Measurements from ENCODE around the gene TP53TG5.

TP53TG5 gene

GRCh38 chr20:45419188-45420091, 41.3 kb upstream of the TP53TG5 start:
- TF ChIP-seq CTCF (IDR thresholded peaks at IDR 0.05; ENCODE audit: low read depth, low read length, missing control alignments) = no peak
- DNase-seq (ENCODE audit: low read depth) = peak; percentile 57
- no peak overlapping the region for H3K4me3 ChIP-seq (ENCODE audit: low read depth, low read length)

GRCh38 chr20:45416917-45417316, 38.8 kb upstream of the TP53TG5 start:
- H3K4me3 ChIP-seq (ENCODE audit: low read depth, low read length) = peak overlapping the region; percentile 93
- DNase-seq (ENCODE audit: low read depth) = no peak
- TF ChIP-seq CTCF (IDR thresholded peaks at IDR 0.05; ENCODE audit: low read depth, low read length, missing control alignments) = no peak

- peak; percentile 69 for DNase-seq (ENCODE audit: low read depth)
- peak within 1 kb of the TSS; percentile 93 for H3K4me3 ChIP-seq (ENCODE audit: low read depth, low read length)
- no peak for TF ChIP-seq CTCF (IDR thresholded peaks at IDR 0.05; ENCODE audit: low read depth, low read length, missing control alignments)
Measured at GRCh38 chr20:45415822-45416637, 37.9 kb upstream of the TP53TG5 start, which contains the start of gene PIGT. Gene PIGT, plus strand, starts transcription at chr20:45416141. Its CDS starts 16 bp downstream, at chr20:45416157.

GRCh38 chr20:45413479-45413878, 35.4 kb upstream of the TP53TG5 start:
- no peak for TF ChIP-seq CTCF (IDR thresholded peaks at IDR 0.05; ENCODE audit: low read depth, low read length, missing control alignments)
- DNase-seq (ENCODE audit: low read depth) = no peak

GRCh38 chr20:45412653-45413052, 34.5 kb upstream of the TP53TG5 start:
- TF ChIP-seq CTCF (IDR thresholded peaks at IDR 0.05; ENCODE audit: low read depth, low read length, missing control alignments) = no peak
- H3K4me3 ChIP-seq (ENCODE audit: low read depth, low read length) = no peak overlapping the region
- DNase-seq (ENCODE audit: low read depth) = no peak

More at GRCh38 chr20:45413479-45413878, 35.4 kb upstream of the TP53TG5 start:
- H3K4me3 ChIP-seq (ENCODE audit: low read depth, low read length) = no peak overlapping the region

GRCh38 chr20:45410887-45411286, 32.8 kb upstream of the TP53TG5 start:
- no peak overlapping the region for H3K4me3 ChIP-seq (ENCODE audit: low read depth, low read length)
- no peak for DNase-seq (ENCODE audit: low read depth)
- no peak for TF ChIP-seq CTCF (IDR thresholded peaks at IDR 0.05; ENCODE audit: low read depth, low read length, missing control alignments)

All from GM12864 (cell line).